ENCODE data around the gene CTDSP2.
"Not testable (repeated sequence)": the region's sequence is repeated elsewhere in the genome, so short reads cannot be mapped to it uniquely, and the experiment has no call there.

The CTDSP2 gene

GRCh38 chr12:57852200-57852599, 5.7 kb upstream of the CTDSP2 start:
- DNase-seq: no peak

GRCh38 chr12:57851552-57851951, 5.0 kb upstream of the CTDSP2 start:
- no peak for DNase-seq

GRCh38 chr12:57850854-57851430, 4.4 kb upstream of the CTDSP2 start:
- peak; percentile 73 for DNase-seq

- DNase-seq: not testable (repeated sequence)
These were observed 2.9 kb upstream of the CTDSP2 start for GRCh38 chr12:57849447-57849846.

- no peak for DNase-seq
These were observed 2.5 kb upstream of the CTDSP2 start for GRCh38 chr12:57849035-57849434.

DNA sequence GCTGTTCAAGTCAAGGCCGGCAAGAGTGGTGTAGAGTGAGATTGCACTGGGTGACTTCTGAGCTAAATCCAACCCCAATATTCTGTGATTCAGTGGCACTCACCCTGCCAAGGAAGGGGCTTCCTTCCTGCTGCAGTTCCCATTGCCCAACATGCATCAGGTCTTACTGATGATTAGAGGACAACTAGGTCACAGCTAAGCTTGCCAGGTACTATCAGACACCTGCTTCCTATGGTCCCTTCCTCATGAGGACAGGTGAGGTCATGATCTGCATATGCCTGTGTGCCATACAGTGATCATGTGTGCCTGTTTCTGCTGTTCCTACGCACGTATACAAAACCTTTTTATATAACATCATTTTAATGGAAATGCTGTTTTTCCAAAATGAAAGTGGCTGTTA, 1.7 kb upstream of the CTDSP2 start:
- DNase-seq: no peak

DNA sequence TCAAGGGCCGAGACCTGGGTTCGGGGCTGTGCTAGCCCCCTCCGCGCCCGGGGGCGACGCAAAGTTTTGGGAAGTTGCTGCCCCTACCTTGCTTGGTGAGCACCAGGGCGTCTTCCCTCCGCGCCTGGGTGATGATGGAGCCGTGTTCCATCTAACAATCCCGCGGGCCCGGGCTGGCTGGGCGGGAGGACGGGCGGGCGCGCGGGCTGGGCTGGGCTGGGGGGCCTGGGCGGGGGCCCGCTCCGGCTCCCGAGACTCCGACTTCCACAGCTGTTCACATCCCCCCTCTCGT, 298 bp downstream of the CTDSP2 start:
- DNase-seq: no peak

DNA sequence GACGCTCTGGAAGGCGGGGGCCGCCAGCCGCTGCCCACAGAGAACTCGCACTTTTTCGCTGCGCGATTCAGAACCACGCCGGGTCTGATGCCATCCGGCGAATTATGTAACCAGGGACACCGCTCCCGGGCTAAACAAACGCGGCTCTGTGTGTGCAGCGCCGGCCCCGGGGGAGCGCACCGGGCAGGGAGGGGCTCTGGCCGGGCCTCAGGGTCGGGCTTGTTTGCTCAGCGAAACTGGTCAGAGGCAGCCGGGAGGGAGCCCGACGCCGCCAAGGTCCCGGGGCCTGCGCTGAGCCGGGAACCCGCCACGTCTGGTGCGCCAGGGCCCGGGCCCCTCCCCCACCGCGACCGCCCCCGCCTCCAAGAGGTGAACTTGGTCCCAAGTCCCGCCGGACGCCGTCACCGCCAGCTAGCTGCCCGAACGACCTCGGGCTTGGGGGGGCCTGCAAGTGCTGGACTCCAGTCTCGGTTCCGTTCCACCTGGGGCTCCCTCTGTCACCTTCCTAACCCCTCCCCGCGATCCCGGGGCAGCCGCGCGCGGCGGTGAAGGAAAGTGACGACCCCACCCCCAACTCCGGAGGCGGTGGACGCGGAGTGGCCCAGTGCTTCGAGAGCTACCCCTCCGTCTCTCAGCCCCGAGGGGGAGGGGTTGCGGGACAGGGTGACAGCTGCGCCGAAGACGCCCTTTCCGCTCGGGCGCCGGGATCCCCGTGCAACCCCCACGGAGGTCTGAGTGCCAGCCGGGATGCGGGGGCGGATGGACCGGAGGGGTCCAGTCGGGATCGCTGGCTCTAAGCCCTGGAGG, 848 bp downstream of the CTDSP2 start:
- peak; percentile 36 for DNase-seq

GRCh38 chr12:57844709-57845477, 1.6 kb downstream of the CTDSP2 start:
- no peak for DNase-seq

DNA sequence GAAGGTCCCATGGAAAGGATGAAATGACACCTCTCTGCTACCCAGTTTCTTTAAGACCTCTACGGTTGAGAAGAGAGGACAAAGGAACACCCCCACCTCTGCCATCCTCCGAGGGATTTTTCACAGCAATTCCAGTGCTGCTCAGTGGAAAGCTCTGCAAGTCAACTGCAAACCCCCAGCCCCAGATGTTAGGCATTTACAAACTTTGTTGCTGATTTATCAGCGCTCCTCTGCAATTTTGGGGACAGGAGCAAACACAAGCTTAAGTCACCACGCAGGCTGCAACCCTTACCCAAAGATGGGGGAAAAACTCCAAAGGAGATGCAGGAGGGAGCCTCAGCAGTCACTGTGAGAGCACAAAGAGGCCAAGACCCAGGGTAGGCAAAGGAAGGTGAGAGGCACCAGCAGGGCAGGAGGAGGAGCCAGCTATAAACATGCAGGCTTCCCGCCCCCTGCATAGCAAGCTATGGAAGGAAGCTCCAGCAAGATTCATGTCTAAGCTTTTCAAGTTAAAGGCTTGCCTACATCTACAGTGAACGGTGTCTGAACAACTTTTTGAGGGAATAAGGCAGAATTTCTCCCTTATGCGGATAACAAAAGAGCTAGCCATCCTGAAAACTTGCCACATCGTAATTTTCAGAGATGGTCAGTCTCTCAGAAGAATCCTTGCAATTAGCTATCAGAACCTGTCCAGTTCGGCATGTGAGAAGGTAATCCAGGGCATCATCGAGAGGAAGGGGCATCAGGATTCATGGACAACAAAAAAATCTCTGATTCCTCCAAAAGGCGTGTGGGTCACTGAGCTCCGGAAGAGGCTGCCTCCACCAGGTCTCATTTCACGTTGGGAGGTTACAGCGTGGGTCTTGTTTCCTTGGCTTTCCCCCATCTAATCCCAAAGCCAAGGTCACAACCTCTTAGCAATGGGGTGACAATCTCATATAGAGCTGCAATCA, 3.9 kb downstream of the CTDSP2 start:
- DNase-seq: no peak

DNA sequence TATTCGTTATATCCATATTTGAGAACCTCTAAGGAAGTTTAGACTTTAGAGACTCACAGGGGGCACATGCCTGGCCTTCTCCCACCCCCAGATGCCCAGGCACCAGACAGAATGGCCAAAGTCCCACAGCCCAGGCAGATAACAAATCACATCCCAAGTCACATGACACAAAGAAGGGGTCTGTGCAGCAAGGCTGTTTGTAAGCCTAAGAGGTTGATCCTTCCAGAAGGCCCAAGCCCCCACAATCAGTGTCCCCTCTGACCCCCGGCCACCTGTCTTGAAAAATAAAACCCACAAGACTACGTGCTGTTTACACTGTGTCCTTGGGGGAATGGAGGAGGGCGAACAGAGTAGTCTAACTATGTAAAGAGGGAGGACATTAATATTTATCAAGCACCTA, 5.1 kb downstream of the CTDSP2 start:
- DNase-seq: no peak

DNA sequence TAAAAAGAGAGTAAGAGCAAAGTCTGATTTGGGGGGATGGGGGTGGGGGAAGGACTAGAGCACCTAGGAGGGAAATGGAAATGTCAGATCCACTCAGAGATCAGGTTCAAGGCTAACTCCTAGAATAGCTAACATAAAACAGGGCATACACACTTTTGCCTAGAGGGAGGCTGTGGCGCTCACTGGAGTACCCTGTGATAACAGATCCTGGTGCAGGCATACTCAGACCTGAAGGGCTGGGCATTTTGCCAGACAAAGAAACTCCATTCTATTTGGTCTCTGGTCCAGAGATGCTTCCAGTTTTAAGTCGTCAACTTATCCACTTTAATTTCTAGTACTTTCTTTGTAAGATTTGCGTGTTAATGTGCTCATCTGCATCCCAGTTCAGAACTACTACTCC, 5.8 kb downstream of the CTDSP2 start:
- DNase-seq: peak; percentile 53

- peak; percentile 38 for DNase-seq
These were observed 6.5 kb downstream of the CTDSP2 start for GRCh38 chr12:57839996-57840395.

DNA sequence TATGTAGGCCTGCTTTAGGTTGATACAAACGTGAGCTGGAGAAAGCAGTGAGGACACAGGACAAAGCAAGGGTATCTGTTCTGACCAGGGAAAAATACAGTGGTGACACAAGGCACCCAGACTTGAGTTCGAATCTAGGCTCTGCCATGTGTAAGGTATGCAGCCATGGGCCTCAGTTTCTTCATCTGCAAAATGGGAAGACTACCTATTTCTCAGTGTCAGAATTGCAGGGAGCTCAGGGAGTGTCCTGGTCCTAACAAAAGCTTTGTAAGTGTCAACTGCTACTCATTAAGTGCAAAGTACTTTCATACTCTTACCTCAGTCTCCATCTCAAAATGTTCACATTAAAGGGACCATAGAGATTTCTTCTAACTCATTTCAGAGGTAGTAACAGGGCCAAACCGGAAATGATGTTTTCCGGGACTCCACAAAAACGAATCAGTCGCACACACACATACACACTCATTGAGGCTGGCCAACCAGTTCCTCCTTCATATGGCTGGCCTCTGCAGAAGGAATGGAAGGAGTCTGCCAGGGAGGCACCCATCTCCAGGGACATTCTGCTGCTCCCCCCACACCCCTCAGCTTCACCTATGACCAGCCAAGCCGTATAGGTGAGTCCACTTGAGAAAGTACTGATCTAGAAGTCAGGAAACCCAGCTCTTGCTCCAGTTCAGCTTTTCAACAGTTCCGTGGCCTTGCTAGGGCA, 7.8 kb downstream of the CTDSP2 start:
- no peak for DNase-seq

- DNase-seq: no peak
These were observed 8.5 kb downstream of the CTDSP2 start for GRCh38 chr12:57837864-57838562.

GRCh38 chr12:57836442-57837375, 9.8 kb downstream of the CTDSP2 start:
- no peak for DNase-seq

GRCh38 chr12:57835366-57836288, 10.9 kb downstream of the CTDSP2 start:
- DNase-seq: no peak

DNA sequence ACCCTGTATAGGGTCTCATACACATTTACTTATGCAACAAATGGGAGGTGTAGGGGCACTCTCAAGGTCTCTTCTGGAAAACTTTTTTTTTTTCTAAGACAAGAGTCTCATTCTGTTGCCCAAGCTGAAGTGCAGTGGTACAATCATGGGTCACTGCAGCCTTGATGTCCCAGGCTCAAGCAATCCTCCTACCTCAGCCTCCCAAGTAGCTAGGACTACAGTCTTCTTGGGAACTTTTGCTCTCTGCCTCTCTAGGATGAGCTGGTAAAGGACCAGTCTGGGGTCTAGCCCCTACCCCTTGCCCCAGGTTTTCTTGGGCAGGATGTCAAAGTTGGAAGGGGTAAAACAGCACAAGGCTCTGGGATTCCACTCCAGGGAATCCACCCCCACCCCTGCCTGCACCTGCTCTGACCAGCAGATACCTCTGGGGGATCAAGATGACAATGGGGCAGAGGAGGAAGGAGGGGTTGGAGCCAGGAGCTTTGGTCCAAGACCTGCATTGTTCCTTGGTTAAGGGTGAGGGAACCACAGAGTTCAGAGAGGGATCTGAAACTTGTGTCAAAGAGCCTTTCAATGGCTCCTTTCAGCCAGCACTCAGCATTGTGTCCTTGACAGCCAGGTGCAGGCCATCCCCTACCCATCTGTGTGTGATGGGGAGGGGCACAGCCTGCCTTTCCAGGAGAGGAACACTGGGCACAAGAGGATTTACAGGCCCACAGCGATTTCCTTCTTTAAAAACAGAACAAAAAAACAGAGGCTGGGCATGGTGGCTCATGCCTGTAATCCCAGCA, 12.2 kb downstream of the CTDSP2 start:
- no peak for DNase-seq

DNA sequence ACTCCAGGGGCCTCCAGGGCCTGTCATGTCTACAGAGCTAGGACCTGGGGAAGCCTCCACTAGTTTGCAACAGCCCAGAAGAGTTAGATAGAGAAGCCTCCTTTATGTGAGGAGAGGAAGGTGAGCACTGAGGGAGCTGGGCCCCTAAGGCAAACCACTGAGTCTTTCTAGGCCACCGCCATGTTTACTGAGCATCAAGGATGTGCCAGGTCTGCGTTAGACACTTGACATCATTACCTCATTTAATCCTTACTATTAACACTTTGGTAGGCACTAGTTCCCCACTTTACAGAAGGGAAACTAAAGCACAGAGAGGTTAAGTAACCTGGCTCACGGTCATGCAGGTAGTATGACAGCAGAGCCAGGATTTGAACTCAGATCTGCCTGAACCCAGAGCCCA, 12.9 kb downstream of the CTDSP2 start:
- DNase-seq: no peak

All from NCI-H2171 treated with DMSO at 0.1 percent for 48 hours (cell line).